Limb (tissue), 2 donors: ENCODE measurements around the gene DOCK10.

Experiments used
- DNase-seq, 2 donors: peaks; one replicate each; pipeline ENCODE4 v3.0.0-alpha.2; 2016; ENCODE audit errors: extremely low spot score in 2 of 2

The DOCK10 gene

GRCh38 chr2:224722770-224723169 is 319.5 kb downstream of the DOCK10 start:
- DNase-seq = peak in 1 of 2 donors; percentile 11

DNA sequence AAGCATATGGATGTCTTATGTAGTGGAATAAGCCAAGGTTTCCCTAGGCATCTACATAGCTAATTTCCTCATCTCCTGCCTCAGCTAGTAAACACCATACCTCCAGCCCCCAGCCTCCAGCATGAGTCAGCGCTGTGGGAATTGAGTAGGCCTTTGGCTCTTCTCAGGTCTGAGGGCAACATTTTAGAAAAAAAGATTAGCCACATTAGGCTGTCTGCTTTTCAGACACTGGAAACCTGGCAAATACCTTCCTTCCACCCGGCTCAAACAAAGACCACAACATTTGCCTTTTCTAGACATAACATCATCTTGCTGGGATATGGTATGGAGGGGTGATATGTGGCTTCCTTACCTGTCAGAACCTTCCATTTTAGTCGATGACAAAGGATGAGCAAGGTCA is 320.0 kb downstream of the DOCK10 start:
- DNase-seq = no peak

DNA sequence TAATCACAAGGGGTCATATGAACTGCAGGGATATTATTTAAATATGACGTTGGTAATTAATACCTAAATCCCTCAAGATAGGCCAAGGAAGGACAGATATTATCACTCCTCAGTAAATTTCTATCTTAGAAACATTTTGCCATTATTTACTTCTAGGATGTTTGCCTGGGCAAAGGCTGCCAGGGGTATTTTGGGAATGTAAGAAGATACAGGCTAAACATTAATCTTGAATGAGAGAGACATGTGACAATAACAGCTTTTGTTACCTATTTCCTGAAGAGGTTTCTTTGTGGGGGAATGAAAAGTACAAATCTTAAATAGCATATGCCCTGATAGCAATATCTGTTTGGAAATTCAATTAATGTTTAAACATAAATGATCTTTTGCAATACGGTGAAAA is 325.3 kb downstream of the DOCK10 start:
- DNase-seq = no peak

DNA sequence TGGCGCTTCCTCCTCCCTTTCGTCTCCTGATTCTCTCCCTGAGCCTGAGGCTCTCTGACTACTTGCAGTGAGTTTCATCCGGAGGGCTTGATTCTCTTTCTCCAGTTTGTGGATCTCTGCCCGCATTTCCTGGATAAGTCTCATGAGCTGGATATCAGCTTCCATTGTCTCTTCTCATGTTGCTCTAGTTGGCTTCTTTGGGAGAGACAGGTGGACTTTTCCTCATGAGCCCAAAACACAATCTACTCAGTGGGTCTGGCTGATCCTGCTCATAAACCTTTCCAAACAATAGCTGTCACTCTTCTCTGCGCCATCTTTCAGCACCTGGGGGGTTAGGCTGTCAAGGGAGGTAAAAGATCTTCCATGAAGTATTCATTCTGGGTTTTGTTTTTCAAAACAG is 326.1 kb downstream of the DOCK10 start, which contains the start of gene CCDC195:
CCDC195 (minus strand) TSS at position 165 of the 400 bp plus-strand sequence; CDS start at position 165, 0 bp downstream.
- no peak for DNase-seq
